KOPT-K1 (cell line): ENCODE results near the gene TJAP1.
A peak's percentile ranks its signal among the peaks of the same experiment; 100 is the strongest.
"Not testable (repeated sequence)": the region's sequence is repeated elsewhere in the genome, so short reads cannot be mapped to it uniquely, and the experiment has no call there.

Experiments
- H3K27ac ChIP-seq: fragments of 200-600 bp; sonication (generic); 2 replicates; pipeline ENCODE4 v1.5.1; 2016; ENCODE audit warnings: antibody characterized with exemption, mild to moderate bottlenecking, low read depth, low read length; ENCODE audit not compliant: poor library complexity, severe bottlenecking
- H3K36me3 ChIP-seq: fragments of 200-600 bp; sonication (generic); 2 replicates; pipeline ENCODE4 v1.5.1; 2017; ENCODE audit warnings: antibody characterized with exemption, mild to moderate bottlenecking, low read length, moderate library complexity; ENCODE audit not compliant: insufficient read depth
- H3K9me3 ChIP-seq: fragments of 200-600 bp; sonication (generic); 2 replicates; pipeline ENCODE4 v1.5.1; 2017; ENCODE audit warnings: antibody characterized with exemption, low read length, mild to moderate bottlenecking; ENCODE audit not compliant: insufficient read depth, poor library complexity, severe bottlenecking

The TJAP1 gene

GRCh38 chr6:43515808-43516207, 38.4 kb downstream of the TJAP1 start:
- H3K9me3 ChIP-seq, result no peaks in the 10 kb centered on the region
- H3K36me3 ChIP-seq, result peaks cover 71% of the 10 kb centered on the region
- H3K27ac ChIP-seq, result peak overlapping the region; percentile 78

DNA sequence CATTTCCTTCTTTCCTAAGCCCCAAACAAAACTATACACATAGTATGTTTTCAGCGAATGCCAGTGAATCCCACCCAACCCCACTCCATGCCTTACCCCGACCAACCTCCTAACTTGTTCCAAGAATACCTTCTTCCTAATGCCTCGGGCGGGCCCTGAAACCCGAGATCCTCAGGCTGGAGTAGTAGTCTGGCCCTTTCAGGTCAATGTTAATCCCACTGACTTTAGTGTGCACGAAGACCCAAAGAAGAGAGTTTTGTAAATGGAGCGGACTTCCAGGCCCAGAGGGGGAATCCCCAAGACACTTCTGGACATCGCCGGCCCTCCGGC, 39.0 kb downstream of the TJAP1 start:
- peak overlapping the region; percentile 78 for H3K27ac ChIP-seq
- H3K9me3 ChIP-seq, result no peaks in the 10 kb centered on the region

GRCh38 chr6:43516697-43517504, 39.5 kb downstream of the TJAP1 start, which contains the start of the genes POLR1C and YIPF3:
Gene POLR1C (plus strand): TSS chr6:43517089. CDS start chr6:43517110, 21 bp downstream.
Gene YIPF3 (minus strand): TSS chr6:43516926. CDS start chr6:43516807, 119 bp downstream.
- peaks cover 71% of the 10 kb centered on the region for H3K36me3 ChIP-seq
- no peaks in the 10 kb centered on the region for H3K9me3 ChIP-seq
- peak within 1 kb of the TSS; percentile 78 for H3K27ac ChIP-seq

More for the DNA sequence above, 39.0 kb downstream of the TJAP1 start:
- H3K36me3 ChIP-seq, result peaks cover 71% of the 10 kb centered on the region

- peaks cover 71% of the 10 kb centered on the region for H3K36me3 ChIP-seq
Observed at GRCh38 chr6:43517505-43518357, 40.4 kb downstream of the TJAP1 start.

GRCh38 chr6:43520097-43520496, 42.7 kb downstream of the TJAP1 start:
- Histone ChIP-seq H3K27ac (no peak overlapping the region), H3K9me3 (no peaks in the 10 kb centered on the region), H3K36me3 (peaks cover 72% of the 10 kb centered on the region)

More at GRCh38 chr6:43517505-43518357, 40.4 kb downstream of the TJAP1 start:
- H3K27ac ChIP-seq, result peak overlapping the region; percentile 78
- no peaks in the 10 kb centered on the region for H3K9me3 ChIP-seq

- Histone ChIP-seq H3K36me3 (peaks cover 82% of the 10 kb centered on the region), H3K27ac (no peak overlapping the region), H3K9me3 (no peaks in the 10 kb centered on the region)
Observed at GRCh38 chr6:43521836-43522235, 44.5 kb downstream of the TJAP1 start.

DNA sequence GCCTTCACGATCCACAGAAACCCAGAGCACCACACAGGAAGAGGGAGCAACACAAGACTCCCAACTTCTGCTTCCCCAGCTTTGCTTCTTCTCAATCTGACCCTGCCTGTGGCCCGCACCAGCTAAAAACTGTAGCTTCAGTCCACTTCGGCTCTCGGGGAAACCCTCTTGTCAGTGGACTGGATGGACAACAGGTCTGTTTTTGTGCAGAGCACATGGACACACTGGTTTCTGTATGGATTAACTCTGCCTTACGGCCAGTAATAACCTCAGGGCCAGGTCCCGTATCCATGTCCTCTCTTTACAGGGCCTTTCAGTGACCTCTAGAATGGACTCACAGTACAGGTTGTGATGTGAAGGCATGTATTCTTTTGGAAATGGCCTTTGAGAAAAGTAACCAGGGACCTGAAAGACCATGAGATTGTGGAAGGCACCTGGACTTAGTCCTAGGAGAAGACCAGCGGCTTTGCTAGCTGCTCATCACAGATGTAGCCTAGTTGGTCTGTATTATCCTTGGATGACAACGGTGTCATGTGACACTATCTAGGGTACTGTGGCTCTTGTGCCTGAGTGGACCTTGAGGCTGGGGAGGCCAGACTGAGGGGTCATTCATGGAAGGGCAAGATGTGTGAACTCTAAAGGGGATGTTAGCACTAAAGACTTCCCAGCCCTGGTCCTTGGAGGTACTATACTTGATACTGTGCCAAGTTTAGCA, 45.3 kb downstream of the TJAP1 start:
- Histone ChIP-seq H3K9me3 (no peaks in the 10 kb centered on the region), H3K36me3 (peaks cover 91% of the 10 kb centered on the region), H3K27ac (no peak overlapping the region)

DNA sequence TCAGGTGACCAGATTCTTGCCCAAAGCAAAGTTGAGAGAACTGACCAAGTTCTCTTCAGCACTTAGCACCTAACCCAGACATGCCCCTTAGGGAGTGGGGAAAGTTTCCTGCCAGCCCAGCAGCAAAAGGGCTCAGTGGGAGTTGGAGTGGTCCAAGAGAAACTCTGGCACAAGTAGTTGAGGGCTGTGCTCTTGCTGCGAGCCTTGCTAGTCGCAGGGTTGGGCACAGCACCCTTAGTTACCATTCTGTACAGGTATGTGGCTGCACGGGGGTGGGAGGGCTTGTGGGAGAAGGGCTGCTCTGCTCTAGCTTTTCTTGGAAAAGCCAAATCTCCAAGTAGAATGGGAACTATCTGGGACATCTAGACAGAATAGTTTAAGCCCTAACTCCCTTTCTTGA, 45.9 kb downstream of the TJAP1 start:
- Histone ChIP-seq H3K36me3 (peaks cover 97% of the 10 kb centered on the region), H3K27ac (no peak overlapping the region), H3K9me3 (no peaks in the 10 kb centered on the region)

- no peaks in the 10 kb centered on the region for H3K9me3 ChIP-seq
- H3K36me3 ChIP-seq, result peaks cover 100% of the 10 kb centered on the region
- H3K27ac ChIP-seq, result no peak overlapping the region
Observed at GRCh38 chr6:43524483-43524961, 47.2 kb downstream of the TJAP1 start.

DNA sequence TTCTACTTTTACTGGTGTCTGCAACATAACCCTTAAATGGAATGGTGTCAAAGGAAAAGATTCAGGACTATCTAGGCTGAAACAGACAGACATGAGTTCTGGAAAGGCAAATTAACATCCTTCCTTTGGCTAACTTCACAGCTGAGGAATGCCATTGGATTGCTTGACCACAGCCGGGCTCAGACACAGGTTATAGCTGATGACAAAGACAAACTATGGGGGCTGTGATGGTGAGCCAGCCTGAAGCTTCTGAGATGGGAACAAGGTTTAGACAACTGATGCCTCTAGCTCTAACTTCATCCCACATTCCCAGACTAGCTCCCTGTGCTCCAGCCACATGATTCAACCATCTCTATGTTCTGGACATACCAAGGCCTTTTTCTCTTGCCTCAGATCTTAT, 54.8 kb downstream of the TJAP1 start:
- H3K27ac ChIP-seq, result no peak overlapping the region
- H3K36me3 ChIP-seq, result peaks cover 99% of the 10 kb centered on the region
- H3K9me3 ChIP-seq, result no peaks in the 10 kb centered on the region

GRCh38 chr6:43538986-43539385, 61.6 kb downstream of the TJAP1 start:
- peaks cover 99% of the 10 kb centered on the region for H3K36me3 ChIP-seq
- not testable (repeated sequence) for H3K27ac ChIP-seq, H3K9me3 ChIP-seq

- not testable (repeated sequence) for H3K9me3 ChIP-seq, H3K27ac ChIP-seq
- H3K36me3 ChIP-seq, result peaks cover 99% of the 10 kb centered on the region
Observed at GRCh38 chr6:43539409-43539808, 62.0 kb downstream of the TJAP1 start.

GRCh38 chr6:43540507-43540906, 63.1 kb downstream of the TJAP1 start:
- peaks cover 98% of the 10 kb centered on the region for H3K36me3 ChIP-seq
- H3K27ac ChIP-seq, result no peak overlapping the region
- no peaks in the 10 kb centered on the region for H3K9me3 ChIP-seq

DNA sequence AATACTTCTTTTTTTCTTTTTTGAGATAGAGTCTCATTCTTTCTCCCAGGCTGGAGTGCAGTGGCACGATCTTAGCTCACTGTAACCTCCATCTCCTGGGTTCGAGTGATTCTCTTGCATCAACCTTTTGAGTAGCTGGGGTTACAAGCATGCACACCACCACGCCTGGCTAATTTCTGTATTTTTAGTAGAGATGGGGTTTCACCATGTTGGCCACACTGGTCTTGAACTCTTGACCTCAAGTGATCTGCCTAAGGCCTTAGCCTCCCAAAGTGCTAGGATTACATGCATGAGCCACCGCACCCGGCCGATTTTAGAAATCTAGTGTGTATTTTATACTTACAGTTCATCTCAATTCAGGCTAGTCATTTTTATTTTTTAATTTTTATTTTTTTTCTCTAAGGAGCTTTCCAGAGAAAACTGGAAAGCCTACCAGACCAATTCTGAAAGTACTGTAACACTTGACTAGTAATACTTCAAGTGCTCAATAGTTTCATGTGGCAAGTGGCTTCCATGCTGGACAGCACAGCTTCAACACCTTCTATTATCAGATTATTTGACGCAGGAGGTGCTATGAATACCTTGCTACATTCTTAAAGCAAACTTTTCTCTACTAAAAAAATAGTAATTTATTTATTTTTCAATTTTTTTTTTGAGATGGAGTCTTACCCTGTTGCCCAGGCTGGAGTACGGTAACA, 64.6 kb downstream of the TJAP1 start:
- peaks cover 99% of the 10 kb centered on the region for H3K36me3 ChIP-seq
- H3K9me3 ChIP-seq, result no peaks in the 10 kb centered on the region
- no peak overlapping the region for H3K27ac ChIP-seq
